GM21390 (cell line): ENCODE results near the gene ADORA2A.
A peak's percentile ranks its signal among the peaks of the same experiment; 100 is the strongest.

ENCODE experiments used
- ATAC-seq: cut with Tn5 transposase; IDR thresholded peaks from one replicate; pipeline ENCODE4 v1.9.1; 2021; ENCODE audit not compliant: unreplicated experiment

ADORA2A gene

GRCh38 chr22:24427500-24428164 is at the start of gene ADORA2A:
Gene ADORA2A, plus strand, starts transcription at chr22:24427599. Its CDS starts 5,806 bp downstream, at chr22:24433405.
- peak; percentile 48 for ATAC-seq

- no peak for ATAC-seq
Measured at GRCh38 chr22:24379536-24379935, 47.9 kb upstream of the ADORA2A start.

GRCh38 chr22:24380220-24380904 is 47.0 kb upstream of the ADORA2A start:
- no peak for ATAC-seq

GRCh38 chr22:24380905-24381230 is 46.5 kb upstream of the ADORA2A start:
- no peak for ATAC-seq

- no peak for ATAC-seq
Measured at GRCh38 chr22:24383061-24383460, 44.3 kb upstream of the ADORA2A start.

DNA sequence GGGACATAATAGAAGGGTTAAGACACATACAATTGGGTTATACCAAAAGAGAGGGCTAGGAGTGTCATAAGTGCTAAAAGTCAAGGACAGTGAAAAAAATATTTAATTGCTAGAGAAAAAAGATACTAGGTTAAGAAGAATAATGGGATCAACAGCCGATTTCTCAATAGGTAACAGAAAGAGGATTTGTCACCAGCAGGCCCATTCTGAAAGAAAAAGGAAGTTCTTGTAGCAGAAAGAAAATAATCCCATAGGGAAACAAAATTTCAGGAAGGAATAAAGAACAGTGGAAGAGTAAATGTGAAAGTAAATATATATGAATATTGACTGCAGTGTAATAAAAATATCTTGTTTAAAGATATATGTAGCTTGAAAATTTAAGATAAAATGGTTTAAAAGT is 43.3 kb upstream of the ADORA2A start:
- no peak for ATAC-seq

GRCh38 chr22:24386937-24387471 is 40.4 kb upstream of the ADORA2A start:
- ATAC-seq: no peak

DNA sequence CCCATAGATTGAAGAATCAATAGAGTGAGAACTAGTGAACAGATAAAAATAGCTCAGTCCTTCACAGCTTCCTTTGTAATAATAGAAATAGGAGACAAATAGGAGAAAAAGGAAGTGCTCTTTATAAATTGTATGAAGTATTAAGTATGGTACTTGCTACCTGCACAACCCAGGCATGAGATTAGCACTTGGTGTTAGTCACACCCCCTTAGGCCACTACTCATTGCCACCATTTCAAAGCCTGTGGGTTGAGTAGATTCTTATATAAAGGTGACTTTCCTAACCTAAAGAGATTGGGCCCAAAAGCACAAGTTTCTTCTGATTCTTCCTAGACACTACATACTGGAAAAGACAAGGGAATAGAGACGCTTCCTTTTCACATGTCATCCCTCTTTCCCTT is 37.7 kb upstream of the ADORA2A start:
- ATAC-seq: no peak

GRCh38 chr22:24390156-24390555 is 37.2 kb upstream of the ADORA2A start:
- no peak for ATAC-seq

DNA sequence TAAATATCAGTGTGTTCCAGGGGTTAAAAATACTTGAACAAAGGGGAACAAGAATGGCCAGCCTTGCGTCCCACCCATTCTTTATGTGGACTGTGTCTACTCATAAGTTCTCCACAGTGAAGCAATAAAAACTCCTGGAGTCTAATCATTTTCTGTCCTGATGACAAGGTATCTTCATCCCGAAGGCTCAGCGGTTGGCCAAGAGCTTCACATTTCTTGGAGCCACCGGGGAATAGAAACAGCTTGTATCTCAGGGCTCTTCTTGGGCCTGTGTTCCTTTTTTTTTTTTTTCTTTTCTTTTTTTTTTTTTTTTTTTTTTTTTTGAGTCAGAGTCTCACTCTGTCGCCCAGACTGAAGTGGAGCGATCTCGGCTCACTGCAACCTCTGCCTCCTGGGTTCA is 36.8 kb upstream of the ADORA2A start:
- no peak for ATAC-seq

DNA sequence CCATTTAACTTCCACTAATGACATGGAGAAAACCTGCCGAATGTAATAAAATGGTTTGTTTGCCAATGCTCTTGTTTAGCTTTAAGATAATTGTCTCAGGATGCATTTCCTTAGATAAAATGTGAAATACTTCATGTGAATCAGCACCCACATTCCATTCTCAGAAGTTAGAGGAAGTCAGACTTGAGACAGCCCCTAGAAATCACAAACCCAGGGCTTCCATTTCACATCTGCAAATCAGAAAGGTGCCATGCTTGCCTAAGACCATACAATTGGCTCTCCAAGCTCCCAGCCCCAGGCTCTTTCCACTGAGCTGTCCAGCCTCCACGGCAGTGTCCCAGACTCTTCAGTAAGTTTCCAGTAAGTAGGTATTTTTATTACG is 35.6 kb upstream of the ADORA2A start:
- no peak for ATAC-seq

GRCh38 chr22:24392218-24392931 is 35.0 kb upstream of the ADORA2A start:
- no peak for ATAC-seq

DNA sequence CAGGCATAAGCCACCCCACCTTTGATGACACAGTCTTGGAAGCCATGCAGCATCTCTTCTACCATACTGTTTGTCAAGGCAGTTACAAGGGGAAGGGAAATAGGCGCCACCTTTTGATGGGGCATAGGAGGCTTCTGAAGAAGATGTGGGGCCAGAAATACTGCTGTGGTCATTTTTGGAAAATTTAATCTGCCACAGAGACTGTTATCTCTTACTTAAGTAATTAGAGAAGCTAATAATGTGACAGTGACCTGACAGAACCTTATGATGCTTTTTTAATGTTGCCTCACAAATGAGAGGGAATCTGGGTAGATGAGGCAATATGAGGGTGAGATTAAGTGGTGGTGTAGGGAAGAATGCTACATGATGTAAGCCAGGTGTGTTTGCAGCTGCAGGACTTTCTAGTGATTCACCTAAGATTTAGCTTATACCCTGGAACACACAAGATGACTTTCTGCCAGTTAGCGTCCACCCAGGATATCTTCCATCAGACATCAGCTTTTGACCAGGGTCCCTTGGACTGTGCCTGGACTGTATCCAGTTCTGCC is 34.3 kb upstream of the ADORA2A start:
- ATAC-seq: no peak

DNA sequence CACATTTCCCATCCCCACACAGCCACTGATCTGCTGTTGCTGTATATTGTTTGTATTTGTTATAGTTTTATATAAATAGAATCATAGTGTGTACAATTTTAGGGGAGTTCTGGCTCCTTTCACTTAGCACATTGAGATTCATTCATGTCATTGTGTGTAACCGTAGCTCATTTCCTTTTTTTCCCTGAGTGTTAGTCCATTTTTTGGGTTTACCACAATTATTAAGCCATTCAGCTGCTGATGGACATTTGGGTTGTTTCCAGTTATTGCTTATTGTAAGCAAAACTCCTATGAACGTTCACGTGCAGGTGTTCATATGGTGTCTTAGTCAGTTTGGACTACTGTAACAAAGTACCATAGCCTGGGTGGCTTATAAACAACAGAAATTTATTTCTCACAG is 33.6 kb upstream of the ADORA2A start:
- no peak for ATAC-seq

- no peak for ATAC-seq
Measured at GRCh38 chr22:24394254-24394653, 33.1 kb upstream of the ADORA2A start.

GRCh38 chr22:24398409-24398808 is 29.0 kb upstream of the ADORA2A start:
- ATAC-seq: no peak

GRCh38 chr22:24400034-24400725 is 27.2 kb upstream of the ADORA2A start:
- ATAC-seq: no peak

- ATAC-seq: no peak
Measured at GRCh38 chr22:24400726-24401596, 26.4 kb upstream of the ADORA2A start.

- no peak for ATAC-seq
Measured at GRCh38 chr22:24401931-24402367, 25.4 kb upstream of the ADORA2A start.
